HG03097 (cell line): Measurements from ENCODE around the gene OR5AS1.
"Not testable (repeated sequence)": the region's sequence is repeated elsewhere in the genome, so short reads cannot be mapped to it uniquely, and the experiment has no call there.

Source experiments
- ATAC-seq: cut with Tn5 transposase; IDR thresholded peaks from one replicate; pipeline ENCODE4 v1.9.1; 2021; ENCODE audit not compliant: unreplicated experiment, low FRiP score

OR5AS1 gene

GRCh38 chr11:56027354-56027753 lies at the start of gene OR5AS1:
Gene OR5AS1 (plus strand): TSS chr11:56027654. CDS start chr11:56030419, 2,765 bp downstream.
- ATAC-seq, result no peak

DNA sequence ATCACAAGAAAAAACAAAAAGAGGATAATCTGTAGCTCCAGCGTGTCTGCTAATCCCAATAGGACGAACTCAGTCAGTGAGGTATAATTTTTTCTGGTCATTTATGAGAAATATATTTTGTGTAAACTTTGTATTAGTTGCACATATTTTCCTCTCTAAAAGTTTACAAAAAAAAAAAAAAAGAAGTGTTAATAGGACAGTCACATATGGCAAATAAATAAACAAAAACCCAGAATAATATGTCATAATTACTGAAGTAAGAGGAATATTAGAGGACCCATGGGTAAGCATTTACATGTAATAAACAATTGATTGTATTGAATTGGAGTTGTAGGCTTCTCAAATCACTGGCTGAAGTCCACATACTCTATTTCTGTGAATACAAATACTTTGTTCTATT lies 32.9 kb upstream of the OR5AS1 start, which contains the start of gene OR5F1:
Gene OR5F1, minus strand, starts transcription at position 101 of the 400 bp plus-strand sequence. Its CDS starts 0 bp downstream, at position 101.
- ATAC-seq, result no peak

- ATAC-seq, result no peak
These were observed 16.7 kb upstream of the OR5AS1 start for GRCh38 chr11:56010716-56011115.

- ATAC-seq, result no peak
These were observed 13.6 kb upstream of the OR5AS1 start for GRCh38 chr11:56013805-56014204.

DNA sequence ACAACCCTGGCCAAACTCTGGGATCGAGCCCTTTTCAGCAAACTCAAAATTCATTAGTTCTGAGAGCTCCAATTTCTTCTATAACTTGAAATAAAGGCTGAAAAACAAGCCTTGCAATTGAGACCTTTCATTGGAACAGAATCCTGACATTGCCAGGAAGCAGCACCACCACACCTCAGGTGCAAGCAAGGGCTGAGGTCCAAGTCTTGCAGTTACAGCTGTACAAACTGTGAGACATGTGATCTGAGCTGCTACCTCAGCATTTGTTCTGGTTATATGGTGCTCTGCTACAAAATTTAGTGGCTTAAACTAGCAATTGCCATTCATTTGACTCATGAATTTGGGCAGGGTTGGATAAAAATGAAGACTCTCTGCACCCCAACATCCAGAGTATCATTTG lies 18.1 kb downstream of the OR5AS1 start:
- ATAC-seq, result no peak

DNA sequence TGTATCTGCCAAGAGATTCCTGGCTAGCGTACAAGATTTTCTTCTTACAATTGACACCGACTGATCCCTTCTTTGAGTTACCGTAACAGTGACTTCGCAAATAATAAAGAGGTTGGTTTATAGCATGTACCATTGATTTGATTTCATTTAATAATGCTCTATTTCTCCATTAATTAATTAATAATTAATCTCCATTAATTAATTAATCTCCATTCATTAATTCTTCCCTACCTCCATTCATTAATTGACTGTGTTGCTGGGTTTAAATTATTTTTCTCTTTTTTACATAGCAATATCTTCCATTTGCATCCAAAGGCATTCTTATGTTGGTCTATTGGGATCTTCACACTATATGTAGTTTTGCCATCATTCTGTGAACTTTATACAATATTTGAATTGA lies 21.0 kb downstream of the OR5AS1 start:
- no peak for ATAC-seq

- no peak for ATAC-seq
These were observed 22.0 kb downstream of the OR5AS1 start for GRCh38 chr11:56049487-56049886.

DNA sequence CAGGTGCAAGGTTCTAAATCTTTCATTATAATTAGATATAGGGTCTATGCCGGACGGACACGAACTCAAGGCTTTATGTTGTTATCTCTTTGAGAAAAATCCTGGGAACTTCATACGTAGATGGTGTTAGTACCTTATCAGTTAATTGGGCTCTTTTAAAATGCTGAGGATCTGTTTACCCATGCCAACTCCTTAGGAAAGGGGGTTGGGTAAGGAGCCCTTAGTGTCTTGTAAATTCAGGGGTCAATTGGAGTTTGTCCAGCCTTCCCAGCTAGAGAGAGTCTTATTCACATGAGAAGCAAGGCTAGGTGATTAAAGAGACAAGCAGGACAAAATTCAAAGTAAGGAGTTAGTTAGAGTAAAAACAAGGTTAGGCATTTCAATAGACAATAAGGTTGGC lies 28.9 kb downstream of the OR5AS1 start:
- ATAC-seq, result not testable (repeated sequence)

DNA sequence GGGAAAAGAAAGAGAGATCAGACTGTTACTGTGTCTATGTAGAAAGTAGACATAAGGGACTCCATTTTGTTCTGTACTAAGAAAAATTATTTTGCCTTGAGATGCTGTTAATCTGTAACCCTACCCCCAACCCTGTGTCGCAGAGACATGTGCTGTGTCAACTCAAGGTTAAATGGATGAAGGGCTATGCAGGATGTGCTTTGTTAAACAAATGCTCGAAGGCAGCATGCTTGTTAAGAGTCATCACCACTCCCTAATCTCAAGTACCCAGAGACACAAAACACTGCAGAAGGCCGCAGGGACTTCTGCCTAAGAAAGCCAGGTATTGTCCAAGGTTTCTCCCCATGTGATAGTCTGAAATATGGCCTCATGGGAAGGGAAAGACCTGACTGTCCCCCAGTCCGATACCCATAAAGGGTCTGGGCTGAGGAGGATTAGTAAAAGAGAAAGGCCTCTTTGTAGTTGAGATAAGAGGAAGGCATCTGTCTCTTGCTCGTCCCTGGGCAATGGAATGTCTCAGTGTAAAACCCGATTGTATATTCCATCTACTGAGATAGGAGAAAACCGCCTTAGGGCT lies 30.3 kb downstream of the OR5AS1 start:
- not testable (repeated sequence) for ATAC-seq

- not testable (repeated sequence) for ATAC-seq
These were observed 30.9 kb downstream of the OR5AS1 start for GRCh38 chr11:56058260-56058780.

GRCh38 chr11:56066980-56067379 lies 39.5 kb downstream of the OR5AS1 start:
- ATAC-seq, result no peak
